GM20000 (cell line): ENCODE results near the gene ATAD5.

ENCODE experiments used
- DNase-seq: peaks from one replicate; pipeline ENCODE4 v3.0.0; 2012; ENCODE audit warnings: low spot score
- TF ChIP-seq, protein P1 (sequence below): IDR thresholded peaks from 2 replicates; pipeline ENCODE4 v1.5.1; 2012; ENCODE audit warnings: mild to moderate bottlenecking, control low read depth; ENCODE audit errors: extremely low read depth, missing control alignments

ATAD5 gene

DNA sequence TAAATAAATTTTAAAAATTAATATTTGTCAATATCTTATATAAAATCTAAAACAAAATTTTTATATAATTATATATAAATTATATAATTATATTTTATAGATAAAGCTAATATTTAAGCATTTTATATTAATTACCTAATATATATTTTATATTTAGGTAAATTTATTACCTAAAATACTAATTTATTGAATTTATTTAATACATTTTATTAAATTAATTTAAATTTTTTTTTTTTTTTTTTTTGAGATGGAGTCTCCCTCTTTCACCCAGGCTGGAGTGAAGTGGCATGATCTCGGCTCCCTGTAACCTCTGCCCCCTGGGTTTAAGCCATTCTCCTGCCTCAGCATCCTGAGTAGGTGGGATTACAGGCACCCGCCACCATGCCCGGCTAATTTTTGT, 22.4 kb downstream of the ATAD5 start:
- TF ChIP-seq, protein P1, sequence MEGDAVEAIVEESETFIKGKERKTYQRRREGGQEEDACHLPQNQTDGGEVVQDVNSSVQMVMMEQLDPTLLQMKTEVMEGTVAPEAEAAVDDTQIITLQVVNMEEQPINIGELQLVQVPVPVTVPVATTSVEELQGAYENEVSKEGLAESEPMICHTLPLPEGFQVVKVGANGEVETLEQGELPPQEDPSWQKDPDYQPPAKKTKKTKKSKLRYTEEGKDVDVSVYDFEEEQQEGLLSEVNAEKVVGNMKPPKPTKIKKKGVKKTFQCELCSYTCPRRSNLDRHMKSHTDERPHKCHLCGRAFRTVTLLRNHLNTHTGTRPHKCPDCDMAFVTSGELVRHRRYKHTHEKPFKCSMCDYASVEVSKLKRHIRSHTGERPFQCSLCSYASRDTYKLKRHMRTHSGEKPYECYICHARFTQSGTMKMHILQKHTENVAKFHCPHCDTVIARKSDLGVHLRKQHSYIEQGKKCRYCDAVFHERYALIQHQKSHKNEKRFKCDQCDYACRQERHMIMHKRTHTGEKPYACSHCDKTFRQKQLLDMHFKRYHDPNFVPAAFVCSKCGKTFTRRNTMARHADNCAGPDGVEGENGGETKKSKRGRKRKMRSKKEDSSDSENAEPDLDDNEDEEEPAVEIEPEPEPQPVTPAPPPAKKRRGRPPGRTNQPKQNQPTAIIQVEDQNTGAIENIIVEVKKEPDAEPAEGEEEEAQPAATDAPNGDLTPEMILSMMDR, result no peak
- no peak for DNase-seq

DNA sequence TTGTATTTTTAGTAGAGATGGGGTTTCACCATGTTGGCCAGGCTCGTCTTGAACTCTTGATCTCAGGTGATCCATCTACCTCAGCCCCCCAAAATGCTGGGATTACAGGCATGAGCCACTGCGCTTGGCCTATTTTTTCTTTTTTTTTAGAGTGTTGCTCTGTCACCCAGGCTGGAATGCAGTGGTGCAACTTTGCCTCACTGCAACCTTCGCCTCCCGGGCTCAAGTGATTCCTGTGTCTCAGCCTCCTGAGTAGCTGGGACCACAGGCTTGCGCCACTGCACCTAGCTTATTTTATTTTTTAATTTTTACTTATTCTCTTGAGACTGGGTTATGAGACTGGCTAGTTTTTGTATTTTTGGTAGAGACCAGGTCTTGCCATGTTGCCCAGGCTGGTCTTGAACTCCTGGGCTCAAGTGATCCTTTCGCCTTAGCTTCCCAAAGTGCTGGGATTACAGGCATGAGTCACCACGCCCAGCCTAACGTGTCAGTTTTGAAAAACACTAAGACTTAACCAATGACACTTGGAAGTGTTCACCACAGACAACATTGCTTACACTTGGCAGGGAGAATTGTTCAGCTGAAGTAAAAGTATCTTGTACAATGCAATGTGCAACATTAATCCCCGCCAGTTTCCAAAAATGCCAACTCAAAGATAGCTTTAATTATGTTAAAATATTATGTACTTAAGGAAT, 26.9 kb downstream of the ATAD5 start:
- TF ChIP-seq, protein P1, result no peak
- no peak for DNase-seq

DNA sequence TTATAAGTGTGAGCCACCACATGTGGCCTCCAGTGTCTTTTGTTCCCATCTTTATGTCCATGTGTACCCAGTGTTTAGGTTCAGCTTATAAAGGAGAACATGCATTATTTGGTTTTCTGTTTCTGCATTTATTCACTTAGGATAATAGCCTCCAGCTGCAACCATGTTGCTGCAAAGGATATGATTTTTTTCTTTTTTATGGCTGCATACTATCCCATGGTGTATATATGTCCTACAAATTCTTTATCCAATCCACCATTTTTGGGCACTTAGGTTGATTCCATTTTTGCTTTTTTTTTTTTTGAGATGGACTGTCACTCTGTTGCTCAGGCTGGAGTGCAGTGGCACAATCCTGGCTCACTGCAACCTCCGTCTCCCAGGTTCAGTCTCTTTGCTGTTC, 32.9 kb downstream of the ATAD5 start:
- TF ChIP-seq, protein P1, result no peak
- DNase-seq, result no peak

DNA sequence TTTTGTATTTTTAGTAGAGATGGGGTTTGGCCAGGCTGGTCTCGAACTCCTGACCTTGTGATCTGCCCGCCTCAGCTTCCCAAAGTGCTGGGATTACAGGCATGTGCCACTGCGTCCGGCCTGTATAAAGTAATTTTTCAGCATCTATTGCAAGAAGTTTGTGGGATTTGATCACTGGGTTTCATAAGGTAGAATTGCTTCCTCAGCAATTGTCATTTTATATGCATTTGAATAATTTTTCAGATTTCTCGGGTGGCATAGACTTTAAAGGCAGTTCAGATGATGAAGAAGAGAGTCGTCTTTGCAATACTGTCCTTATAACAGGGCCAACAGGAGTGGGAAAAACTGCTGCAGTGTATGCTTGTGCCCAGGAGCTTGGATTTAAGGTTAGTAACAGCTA, 37.2 kb downstream of the ATAD5 start:
- no peak for DNase-seq
- TF ChIP-seq, protein P1, result no peak

DNA sequence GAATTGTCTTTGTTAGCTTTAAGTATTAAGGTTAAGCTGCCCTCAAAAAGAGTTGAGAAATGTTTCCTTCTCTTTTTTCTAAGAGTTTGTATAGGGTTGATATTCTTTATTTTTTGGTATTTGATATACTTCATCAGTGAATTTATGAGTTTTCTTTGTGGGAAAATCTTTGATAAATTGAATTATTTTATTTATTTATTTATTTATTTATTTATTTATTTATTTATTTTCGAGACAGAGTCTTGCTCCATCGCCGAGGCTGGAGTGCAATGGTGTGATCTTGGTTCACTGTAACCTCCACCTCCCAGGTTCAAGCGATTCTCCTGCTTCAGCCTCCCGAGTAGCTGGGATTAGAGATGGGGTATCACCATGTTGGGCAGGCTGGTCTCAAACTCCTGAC, 54.4 kb downstream of the ATAD5 start:
- TF ChIP-seq, protein P1, result no peak

DNA sequence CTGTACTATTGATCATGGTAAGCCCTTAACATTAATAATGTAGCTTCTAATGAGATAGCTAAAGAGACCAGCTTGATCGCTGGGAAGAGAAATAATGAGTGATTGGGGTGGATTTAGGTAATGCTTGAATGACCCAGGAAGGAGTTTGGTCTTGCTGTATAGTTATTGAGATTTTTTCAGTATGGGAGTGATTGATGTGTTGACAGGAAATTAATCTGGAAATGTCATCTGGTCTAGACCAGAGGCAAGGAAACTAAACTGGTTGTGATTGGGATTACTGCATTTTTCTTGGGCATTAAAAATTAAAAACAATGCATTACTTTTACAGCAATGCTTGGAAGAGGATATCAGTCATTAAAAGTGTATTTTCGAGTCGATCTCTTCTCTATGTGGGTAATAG, 62.5 kb downstream of the ATAD5 start:
- DNase-seq, result no peak
- TF ChIP-seq, protein P1, result no peak

More for the DNA sequence above, 54.4 kb downstream of the ATAD5 start:
- no peak for DNase-seq

DNA sequence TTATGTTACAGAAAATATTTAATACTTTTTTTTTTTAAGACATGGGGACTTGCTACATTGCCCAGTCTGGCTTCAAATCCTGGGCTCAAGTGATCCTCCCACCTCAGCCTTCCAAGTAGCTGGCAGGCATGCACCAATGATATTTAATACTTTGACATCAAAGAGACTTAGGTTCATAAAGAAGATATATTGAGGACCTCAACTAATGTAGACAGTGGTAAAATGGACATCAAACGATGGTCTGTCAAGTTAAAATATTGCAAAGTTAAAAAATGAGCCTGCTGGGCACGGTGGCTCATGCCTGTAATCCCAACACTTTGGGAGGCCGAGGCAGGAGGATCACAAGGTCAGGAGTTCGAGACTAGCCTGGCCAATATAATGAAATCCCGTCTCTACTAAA, 65.5 kb downstream of the ATAD5 start:
- DNase-seq, result no peak
- TF ChIP-seq, protein P1, result no peak
